ENCODE results near the gene GLIPR2. TPM values are rescaled to one million over a fixed set of nuclear protein-coding genes. Genes with fewer than 3 reads are reported as not detected.

GLIPR2 gene
- total and polyA plus RNA-seq, 2 of the 4 experiments (the other 2 are of a cell fraction) = 35.8 to 43.3 TPM

DNA sequence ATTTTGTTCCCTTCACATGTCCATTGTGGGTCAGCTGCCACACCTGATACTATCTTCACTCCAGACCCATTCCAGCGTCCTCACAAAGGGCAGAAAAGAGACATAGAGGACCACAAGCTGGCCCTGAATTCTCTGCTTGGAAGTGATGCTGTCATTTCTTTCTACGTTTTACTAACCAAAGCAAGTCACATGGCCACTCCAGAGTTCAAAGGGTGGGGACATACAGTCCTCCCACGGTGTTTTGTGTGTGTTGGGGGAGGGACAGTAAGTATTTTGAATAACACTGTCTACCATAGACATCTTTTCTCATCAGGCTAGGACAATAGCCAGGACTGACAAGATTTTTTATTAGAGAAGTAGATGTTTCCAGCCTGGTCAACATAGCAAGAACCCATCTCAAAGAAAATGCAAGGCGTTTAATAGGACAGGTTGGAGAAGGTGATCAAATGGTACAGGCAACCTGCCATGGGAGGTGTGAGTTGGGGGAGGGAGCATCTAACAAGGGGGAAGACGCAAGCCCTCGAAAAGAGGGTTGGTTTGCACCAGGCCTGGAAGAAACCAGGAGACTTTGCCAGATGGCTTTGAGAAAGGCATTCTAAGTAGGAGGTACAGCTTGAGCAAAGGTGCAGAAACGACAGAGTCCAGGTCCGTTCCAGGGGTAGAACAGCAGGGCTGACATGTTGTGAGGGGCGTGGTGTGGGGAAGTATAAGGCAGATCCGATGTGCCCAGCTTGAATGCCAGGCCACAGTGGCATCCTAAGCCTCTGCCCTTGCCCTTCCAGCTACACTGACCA lies 11.3 kb upstream of the GLIPR2 start:
- Histone ChIP-seq H3K4me1 (ENCODE audit: control insufficient read depth, insufficient read depth, low read length) (no peaks in the 10 kb centered on the region), H4K8ac (ENCODE audit: low read depth in 2 of 2, low read length in 2 of 2) (no peak overlapping the region), H2BK120ac (ENCODE audit: low read depth, low read length) (no peak overlapping the region), H3K4me2 (ENCODE audit: low read depth, low read length) (no peak overlapping the region), H2AK9ac (replicated peaks; ENCODE audit: low read depth, low read length, poor library complexity) (no peak overlapping the region), H2BK15ac (ENCODE audit: low read depth, low read length) (no peak overlapping the region), H3K4me3 (ENCODE audit: insufficient read depth, low read depth, low read length) (no peak overlapping the region), H4K20me1 (ENCODE audit: insufficient read depth, low read length) (no peaks in the 10 kb centered on the region), H3K4ac (ENCODE audit: low read depth, low read length) (no peak overlapping the region), H3K56ac (ENCODE audit: extremely low read depth, insufficient read depth, low read length) (no peak overlapping the region), H3K18ac (ENCODE audit: low read depth, low read length) (no peak overlapping the region), H3K23ac (ENCODE audit: low read depth, low read length) (no peak overlapping the region), H2AFZ (replicated peaks; ENCODE audit: low read length, poor library complexity) (no peak overlapping the region), H3K14ac (replicated peaks; ENCODE audit: low read depth, low read length) (no peak overlapping the region), H3K36me3 (ENCODE audit: control insufficient read depth, insufficient read depth, low read length) (peaks cover 40% of the 10 kb centered on the region), H3K9me1 (ENCODE audit: insufficient read depth, low read length) (no peaks in the 10 kb centered on the region; the same call in 1 of the 2 replicates), H3K27me3 (ENCODE audit: control insufficient read depth, insufficient read depth, low read length) (no peaks in the 10 kb centered on the region), H2BK5ac (ENCODE audit: low read depth, low read length, poor library complexity, severe bottlenecking) (no peak overlapping the region), H3K79me1 (ENCODE audit: low read depth in 1 of 2, low read length in 2 of 2) (0 out of 4 replicates have a peak, but pooled peaks cover 0 to 3% of the 10 kb centered on the region in 2 experiments), H2BK20ac (ENCODE audit: low read depth, low read length) (no peak overlapping the region), H3K27ac (ENCODE audit: insufficient read depth, low read length) (no peak overlapping the region), H2AK5ac (ENCODE audit: low read depth, low read length) (no peak overlapping the region), H3K9me3 (ENCODE audit: control insufficient read depth, insufficient read depth, low read length) (no peaks in the 10 kb centered on the region), H4K91ac (ENCODE audit: insufficient read depth, low read depth, low read length) (no peak overlapping the region), H3K9ac (ENCODE audit: low read depth, low read length) (no peak overlapping the region), H4K5ac (ENCODE audit: low read depth, low read length) (no peak overlapping the region)
- DNase-seq (no peak), ATAC-seq (ENCODE audit: low read depth) (no peak)
- no TSS peak for BruUV-seq (replicated peaks)
- in situ Hi-C loops (cut with MboI; ENCODE audit: low sequenced_read_pairs) = no loop called here
- intact Hi-C loops (cut with micrococcal nuclease) = no loop called here
- POLR2A ChIA-PET (ENCODE audit: unreplicated experiment) = no interaction called here
- dilution Hi-C loops (cut with HindIII; ENCODE audit: low sequenced_read_pairs, unreplicated experiment) = no loop called here
- TF ChIP-seq BHLHE40 (IDR thresholded peaks at IDR 0.05; ENCODE audit: low read depth, low read length) (no peak), RAD21 (IDR thresholded peaks at IDR 0.05; ENCODE audit: low read length) (no peak), CHD1 (IDR thresholded peaks at IDR 0.05; ENCODE audit: low read depth, low read length) (no peak), NFE2L2 (IDR thresholded peaks at IDR 0.05; ENCODE audit: low read depth, low read length) (no peak), MAZ (IDR thresholded peaks at IDR 0.05; ENCODE audit: borderline replicate concordance, low read depth, low read length) (no peak)
- 93% methylated on average over 4 of the region's 10 CpGs; no CpG with 5 or more reads in 1 of the 2 experiments for WGBS, 2 experiments (ENCODE audit: extremely low coverage in 2 of 2, insufficient read length in 1 of 2)
- CTCF ChIA-PET = no interaction called here
